GM19395 (cell line): ENCODE results near the gene ZNF570.

Experiments used
- ATAC-seq: cut with Tn5 transposase; IDR thresholded peaks from one replicate; pipeline ENCODE4 v1.9.1; 2021; ENCODE audit warnings: mild to moderate bottlenecking, moderate library complexity; ENCODE audit not compliant: unreplicated experiment

The ZNF570 gene

DNA sequence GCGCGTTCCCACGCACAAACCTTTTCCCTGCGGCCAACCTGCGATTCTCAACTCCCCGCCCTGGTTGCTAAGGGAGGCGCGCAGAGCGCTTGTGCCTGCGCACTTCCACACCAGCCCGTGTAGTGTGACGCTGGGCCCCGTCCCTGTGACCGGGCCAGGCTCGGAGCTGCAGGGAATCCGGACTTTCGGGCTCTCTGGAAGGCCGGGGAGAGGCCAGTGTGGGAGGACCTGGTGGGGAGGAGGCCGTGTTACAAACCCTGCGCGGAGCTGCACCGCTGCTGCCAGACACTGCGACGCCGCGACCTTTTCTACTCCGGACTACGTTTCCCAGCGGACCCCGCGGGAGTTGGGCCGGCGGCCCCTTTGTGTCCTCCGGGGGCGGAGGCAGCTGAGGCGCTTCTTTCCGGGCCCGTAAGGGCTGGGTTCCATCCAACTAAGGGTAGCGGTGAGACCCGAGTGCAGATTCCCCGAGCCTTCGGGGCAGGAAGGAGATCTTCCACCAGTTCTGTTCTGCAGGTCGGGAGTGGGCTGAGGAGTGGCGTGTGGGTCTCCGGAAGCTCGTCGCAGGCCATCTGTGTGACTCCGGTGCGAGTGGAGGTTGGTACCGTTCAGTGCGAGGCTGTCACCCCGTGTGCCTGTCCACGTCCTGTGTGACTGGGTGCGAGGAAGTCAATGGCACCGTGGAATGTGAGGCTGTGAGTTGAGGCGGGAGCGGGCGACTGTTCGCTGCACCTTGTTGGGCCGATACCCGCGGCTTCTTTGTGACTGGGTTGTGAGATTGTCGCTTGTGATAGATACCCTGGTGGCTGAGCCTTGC, at the start of gene ZNF570:
ZNF570 (plus strand) TSS at position 396 of the 817 bp plus-strand sequence. CDS start 999 bp downstream, outside the sequence.
- peak; percentile 66 for ATAC-seq

DNA sequence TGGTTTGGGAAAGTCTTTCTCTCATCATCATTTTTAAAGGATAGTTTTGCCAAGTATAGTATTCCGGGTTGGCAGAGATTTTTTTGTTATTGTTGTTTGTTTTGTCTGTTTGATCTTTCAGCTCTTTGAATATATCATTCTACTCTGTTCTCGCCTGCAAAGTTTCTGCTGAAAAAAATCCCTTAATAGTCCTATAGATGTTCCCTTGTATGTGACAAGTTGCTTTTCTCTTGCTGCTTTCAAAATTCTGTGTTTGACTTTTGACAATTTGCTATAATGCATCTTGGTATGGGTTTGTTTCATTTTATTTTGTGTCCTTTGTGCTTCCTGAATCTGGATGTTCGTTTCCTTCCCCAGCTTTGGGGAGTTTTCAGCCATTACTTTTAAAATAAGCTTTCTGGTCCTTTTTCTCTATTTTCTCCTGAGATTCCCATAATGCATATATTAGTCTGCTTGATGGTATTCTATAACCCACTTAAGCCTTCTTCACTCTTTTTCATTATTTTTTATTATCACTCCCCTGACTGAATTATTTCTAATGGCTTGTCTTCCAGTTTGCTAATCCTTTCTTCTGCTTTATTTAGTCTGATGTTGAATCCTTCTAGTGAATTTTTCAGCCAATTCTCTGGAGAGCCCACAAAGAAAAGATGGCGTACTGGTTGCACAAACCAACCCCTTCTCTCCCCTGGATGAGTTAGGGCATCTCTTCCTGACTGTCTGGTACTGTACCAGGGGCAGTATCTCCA, 16.5 kb upstream of the ZNF570 start:
- ATAC-seq: no peak

DNA sequence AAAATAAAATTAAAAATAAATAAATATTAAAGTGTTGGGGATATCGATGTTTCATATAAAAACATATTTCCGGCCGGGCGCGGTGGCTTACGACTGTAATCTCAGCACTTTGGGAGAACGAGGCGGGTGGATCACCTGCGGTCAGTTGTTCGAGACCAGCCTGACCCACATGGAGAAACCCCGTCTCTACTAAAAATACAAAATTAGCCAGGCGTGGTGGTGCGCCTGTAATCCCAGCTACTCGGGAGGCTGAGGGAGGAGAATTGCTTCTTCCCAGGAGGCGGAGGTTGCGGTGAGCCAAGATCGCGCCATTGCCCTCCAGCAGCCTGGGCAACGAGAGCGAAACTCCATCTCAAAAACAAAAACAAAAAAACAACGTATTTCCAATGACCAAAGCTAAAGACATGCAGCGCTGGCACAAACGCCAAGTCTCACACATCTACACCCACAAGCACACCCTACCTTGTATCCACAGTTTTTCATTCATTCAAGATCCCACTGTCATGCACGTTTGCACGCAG, 2.8 kb upstream of the ZNF570 start:
- ATAC-seq: no peak

GRCh38 chr19:37466798-37467607, 2.2 kb upstream of the ZNF570 start, which contains the start of gene ZNF569:
Gene ZNF569, minus strand, starts transcription at chr19:37467444. Its CDS starts 22,523 bp downstream, at chr19:37444921.
- peak; percentile 74 for ATAC-seq

DNA sequence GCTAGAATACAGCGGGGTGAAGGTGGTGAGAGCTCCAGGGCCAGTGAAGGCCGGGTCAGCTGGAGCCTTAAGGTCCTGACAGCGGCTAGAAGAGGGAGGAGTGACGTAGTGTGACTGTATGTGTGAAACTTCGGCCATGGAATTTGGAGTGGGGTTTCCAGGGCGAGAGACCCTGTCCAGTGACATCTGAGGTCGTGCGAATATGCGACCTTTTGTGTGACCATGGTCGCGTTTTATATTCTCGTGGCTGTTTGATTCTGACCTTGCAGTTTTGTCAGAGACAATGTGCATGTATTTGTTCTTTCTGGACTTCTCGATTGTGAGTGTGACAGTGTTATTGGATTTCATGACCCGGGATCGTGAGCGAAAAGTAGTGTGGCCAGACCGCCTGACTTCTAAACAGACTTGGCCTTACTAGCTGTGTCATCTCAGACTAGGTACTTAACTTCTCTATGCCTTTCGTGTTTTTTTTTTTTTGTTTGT, 1.5 kb upstream of the ZNF570 start:
- ATAC-seq: no peak

- no peak for ATAC-seq
These were observed 1.1 kb downstream of the ZNF570 start for GRCh38 chr19:37470216-37470615.

- ATAC-seq: no peak
These were observed 3.0 kb downstream of the ZNF570 start for GRCh38 chr19:37472165-37472564.

- no peak for ATAC-seq
These were observed 15.4 kb downstream of the ZNF570 start for GRCh38 chr19:37484406-37485168.

- ATAC-seq: no peak
These were observed 23.1 kb downstream of the ZNF570 start for GRCh38 chr19:37492213-37492612.

DNA sequence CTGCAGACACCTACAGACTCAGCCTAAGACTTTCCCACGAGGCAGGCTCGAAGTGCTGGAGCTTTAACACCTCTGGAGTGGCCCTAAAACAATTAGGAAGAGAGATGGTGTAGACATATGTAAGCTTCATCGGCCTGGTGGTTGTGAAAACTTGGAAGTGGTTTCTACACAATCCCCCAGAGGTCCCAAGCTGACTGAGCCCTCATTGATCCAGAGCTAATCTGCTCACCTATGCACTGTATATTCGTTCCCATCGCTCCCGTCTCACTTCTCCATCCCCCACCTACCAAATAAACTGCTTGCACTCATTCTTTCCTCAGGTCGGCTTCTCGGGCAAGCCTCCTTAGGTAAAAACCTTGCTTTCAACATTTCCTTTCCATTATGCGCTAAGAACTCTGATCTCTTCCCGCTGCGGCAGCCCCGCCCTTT, 36.8 kb downstream of the ZNF570 start:
- peak; percentile 34 for ATAC-seq

DNA sequence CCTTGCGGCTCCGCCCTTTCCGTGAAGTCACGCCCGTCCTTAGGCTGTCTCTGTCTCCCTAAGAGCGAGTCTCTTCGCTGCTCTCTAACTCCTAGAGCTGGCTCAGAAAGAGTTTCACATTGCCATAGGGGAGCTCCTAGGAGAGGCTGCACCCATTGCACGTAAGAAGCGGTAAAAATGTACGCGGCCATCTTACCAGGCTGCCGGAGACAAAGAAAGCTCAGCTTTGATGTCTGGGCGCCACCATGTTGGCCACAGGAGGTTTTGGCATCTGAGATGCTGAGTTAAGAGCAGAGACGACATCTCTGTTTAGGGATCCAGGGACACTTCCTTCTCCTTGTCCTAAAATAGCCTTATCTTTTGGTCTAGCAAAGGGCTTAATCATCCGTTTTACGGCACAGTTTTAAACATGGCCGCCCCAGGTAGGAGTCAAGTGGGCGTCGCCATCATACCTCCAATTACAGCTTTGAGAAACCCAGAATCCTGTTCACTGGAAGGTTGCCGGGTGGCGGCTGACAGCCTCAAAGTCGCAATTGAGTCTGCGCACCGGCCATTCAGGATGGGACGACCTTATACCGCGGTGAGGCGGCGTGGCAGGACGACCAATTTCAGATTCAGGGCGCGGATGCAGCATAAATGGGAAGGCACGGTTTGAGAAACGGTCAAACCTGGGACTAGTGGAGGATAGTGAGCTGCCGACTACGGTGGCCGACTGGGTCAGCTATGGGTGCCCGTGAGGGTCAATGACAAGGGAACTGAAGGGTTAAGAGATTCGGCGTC, 37.4 kb downstream of the ZNF570 start, which contains the start of gene ZNF793:
ZNF793 (plus strand) TSS at position 553 of the 780 bp plus-strand sequence. CDS start 16,501 bp downstream, outside the sequence.
- peak; percentile 83 for ATAC-seq

DNA sequence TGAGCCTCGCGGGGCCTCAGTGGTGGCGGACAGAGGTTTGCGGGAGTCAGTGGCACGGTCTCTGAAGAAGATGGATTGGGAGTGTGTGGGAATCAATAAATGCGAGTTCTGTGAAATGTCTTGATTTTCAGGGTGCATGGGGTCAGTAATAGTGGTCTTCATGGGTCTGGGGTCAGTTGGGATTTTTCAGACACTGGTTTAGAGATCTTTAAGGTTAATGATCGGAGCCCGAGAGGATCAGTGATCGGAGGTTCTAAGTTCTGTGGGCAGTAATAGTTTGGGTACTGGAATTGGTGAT, 38.0 kb downstream of the ZNF570 start:
- ATAC-seq: no peak

- no peak for ATAC-seq
These were observed 42.0 kb downstream of the ZNF570 start for GRCh38 chr19:37511186-37511585.

DNA sequence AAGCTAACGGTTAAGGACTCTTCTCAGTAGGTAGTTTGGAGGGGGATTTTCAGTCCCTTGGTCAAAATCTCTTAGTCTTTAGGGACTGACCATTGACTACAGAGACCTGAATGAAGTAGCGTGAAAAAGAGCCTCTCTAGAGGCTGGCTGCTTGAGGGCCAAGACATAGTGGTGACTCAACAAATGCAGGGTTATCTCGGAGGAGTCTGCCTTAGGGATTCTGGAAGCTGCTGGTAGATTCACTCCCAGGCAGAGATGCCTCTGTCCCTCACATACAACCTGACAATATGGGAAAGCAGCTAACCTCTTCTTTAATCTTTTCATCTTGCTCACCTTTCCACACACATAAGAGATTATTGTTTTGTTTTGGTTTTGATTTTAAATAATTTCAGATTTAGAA, 42.7 kb downstream of the ZNF570 start:
- no peak for ATAC-seq

DNA sequence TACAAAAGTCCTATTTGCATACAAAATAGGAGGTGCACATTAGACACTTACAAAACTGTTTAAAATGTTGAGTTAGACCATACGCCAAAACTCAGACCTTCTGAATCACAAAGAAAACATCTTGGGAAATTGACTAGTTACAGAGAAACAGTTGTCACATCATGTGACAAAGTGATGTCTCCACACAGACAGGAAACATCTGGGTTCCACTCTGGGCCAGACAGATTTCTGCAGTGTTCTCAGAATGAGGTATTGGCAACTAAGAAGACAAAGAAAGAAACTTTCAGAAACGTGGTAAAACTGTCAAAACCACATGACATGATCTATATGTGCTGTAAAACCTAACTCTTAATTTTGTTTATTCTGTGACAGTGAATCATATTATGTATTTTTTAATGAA, 44.2 kb downstream of the ZNF570 start:
- ATAC-seq: no peak

DNA sequence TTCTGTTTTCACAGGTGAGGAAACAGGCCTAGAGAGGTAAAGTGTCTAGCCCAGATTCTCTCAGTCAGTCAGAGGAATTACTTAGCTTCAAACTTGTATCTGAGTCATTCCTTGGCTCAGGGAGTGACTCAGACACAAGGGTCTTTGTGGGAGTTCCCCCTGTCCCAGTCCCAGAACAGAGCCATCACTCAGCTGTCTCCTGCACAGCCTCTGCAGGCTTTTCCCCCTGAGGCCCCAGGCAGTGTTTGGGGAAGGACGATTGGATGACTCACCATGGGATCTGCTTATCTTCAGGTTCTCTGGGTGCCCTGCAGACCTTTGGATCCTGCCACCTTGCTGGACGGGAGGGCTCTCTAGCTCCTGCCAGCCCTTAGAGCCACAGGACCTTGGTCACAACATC, 50.7 kb downstream of the ZNF570 start:
- ATAC-seq: no peak

- no peak for ATAC-seq
These were observed 68.3 kb downstream of the ZNF570 start for GRCh38 chr19:37537391-37537947.
